Measurements from ENCODE around the gene SUN2. TPM values are rescaled to one million over a fixed set of nuclear protein-coding genes. Genes with fewer than 3 reads are reported as not detected.

SUN2 gene
- polyA plus RNA-seq, 3 donors, result 95.8 to 159 (median 97.8) TPM

DNA sequence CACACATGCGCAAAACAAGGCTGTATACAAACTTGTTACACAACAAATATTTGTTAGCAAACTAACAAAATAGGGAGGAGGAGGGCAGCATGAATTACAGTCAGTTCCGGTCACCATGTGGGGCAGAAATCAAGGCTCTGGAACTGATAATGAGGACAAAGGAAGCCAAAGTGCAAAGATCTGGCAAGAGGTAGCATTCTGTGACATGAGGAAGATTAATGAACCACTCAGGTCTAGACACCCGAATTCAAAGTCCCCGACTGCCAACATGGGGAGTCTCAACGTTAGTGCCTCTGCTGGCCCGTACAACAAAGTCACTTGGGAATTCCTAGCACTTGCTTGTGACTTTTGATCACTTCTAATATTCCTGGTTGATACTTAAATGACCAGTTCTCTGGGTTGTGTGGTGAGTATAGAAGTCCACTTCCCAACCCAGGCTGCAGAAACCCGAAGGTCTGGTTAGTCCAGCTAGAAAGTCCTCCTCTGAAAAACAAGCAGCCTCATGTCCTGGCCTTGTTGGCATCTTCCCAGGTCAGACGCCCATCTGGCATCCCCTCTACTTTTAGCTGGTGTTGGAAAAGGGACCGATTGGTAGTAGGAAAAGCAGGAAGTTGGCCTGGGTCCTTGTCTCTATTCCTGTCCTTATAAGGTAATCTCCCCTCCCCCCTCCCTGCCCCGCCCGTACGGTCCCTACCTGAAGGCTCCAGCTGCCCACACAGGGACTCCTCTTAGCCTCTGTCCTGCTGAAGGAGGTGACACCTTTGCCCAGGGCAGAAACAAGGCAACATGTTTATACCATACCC, 1.6 kb downstream of the SUN2 start:
- peak in 2 of 3 donors; percentile 38 to 42 for DNase-seq
- H3K9me3 Mint-ChIP-seq, result peaks cover 0 to 3% (median 0%) of the 10 kb centered on the region in 7 donors
- Histone ChIP-seq H4K20me1 (ENCODE audit: insufficient read depth, low read length) (peaks cover 34% of the 10 kb centered on the region), H3K4me2 (replicated peaks; ENCODE audit: extremely low read depth, low read length, poor library complexity, severe bottlenecking) (peak overlapping the region; percentile 99), H3K4me1 (ENCODE audit: control insufficient read depth in 1 of 2, insufficient read depth in 2 of 2, low read length in 2 of 2) (peaks cover 71 to 79% of the 10 kb centered on the region in 2 donors), H3K27ac (ENCODE audit: low read depth in 1 of 2, low read length in 2 of 2) (peak overlapping the region; percentile 99 to 100), H3K4me3 (replicated peaks in 1 of 3; ENCODE audit: low read depth in 2 of 3, low read length in 3 of 3) (peak overlapping the region; percentile 88 to 98 (median 92)), H2AFZ (ENCODE audit: insufficient read depth, low read depth, low read length, poor library complexity, severe bottlenecking) (no peak overlapping the region), H3K9me3 (replicated peaks in 1 of 2; ENCODE audit: control insufficient read depth in 1 of 2, insufficient read depth in 1 of 2, low read length in 2 of 2) (no peaks in the 10 kb centered on the region), H3K79me2 (ENCODE audit: insufficient read depth, low read length) (peaks cover 81% of the 10 kb centered on the region), H3K27me3 (ENCODE audit: control insufficient read depth in 2 of 2, insufficient read depth in 2 of 2, low read length in 2 of 2) (no peaks in the 10 kb centered on the region), H3K36me3 (replicated peaks in 1 of 2; ENCODE audit: control insufficient read depth in 1 of 2, insufficient read depth in 2 of 2, low read length in 2 of 2) (peaks cover 26 to 33% of the 10 kb centered on the region in 2 donors), H3K9ac (ENCODE audit: insufficient read depth, low read length, poor library complexity, severe bottlenecking) (peak overlapping the region; percentile 91)
- WGBS (ENCODE audit: insufficient coverage), result 27% methylated on average over 3 of the region's 12 CpGs
- peaks cover 31 to 48% of the 10 kb centered on the region in 2 donors for H3K36me3 Mint-ChIP-seq
- peak overlapping the region; percentile 98 to 100 (median 99) for H3K27ac Mint-ChIP-seq
- TF ChIP-seq, protein P1, sequence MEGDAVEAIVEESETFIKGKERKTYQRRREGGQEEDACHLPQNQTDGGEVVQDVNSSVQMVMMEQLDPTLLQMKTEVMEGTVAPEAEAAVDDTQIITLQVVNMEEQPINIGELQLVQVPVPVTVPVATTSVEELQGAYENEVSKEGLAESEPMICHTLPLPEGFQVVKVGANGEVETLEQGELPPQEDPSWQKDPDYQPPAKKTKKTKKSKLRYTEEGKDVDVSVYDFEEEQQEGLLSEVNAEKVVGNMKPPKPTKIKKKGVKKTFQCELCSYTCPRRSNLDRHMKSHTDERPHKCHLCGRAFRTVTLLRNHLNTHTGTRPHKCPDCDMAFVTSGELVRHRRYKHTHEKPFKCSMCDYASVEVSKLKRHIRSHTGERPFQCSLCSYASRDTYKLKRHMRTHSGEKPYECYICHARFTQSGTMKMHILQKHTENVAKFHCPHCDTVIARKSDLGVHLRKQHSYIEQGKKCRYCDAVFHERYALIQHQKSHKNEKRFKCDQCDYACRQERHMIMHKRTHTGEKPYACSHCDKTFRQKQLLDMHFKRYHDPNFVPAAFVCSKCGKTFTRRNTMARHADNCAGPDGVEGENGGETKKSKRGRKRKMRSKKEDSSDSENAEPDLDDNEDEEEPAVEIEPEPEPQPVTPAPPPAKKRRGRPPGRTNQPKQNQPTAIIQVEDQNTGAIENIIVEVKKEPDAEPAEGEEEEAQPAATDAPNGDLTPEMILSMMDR (IDR thresholded peaks at IDR 0.05), result no peak
- intact Hi-C loops (cut with micrococcal nuclease), result loop anchor here (5.0 to 10.0 kb wide), 3 partner anchors 47 to 771 kb away; partner anchors contain the start of genes ATF4 (in 1 of the 2) and GTPBP1 (in 1 of the 2)
- H3K4me3 Mint-ChIP-seq, result peak overlapping the region; percentile 93 to 97
- peaks cover 71% of the 10 kb centered on the region for H3K4me1 Mint-ChIP-seq
- H3K27me3 Mint-ChIP-seq (ENCODE audit: low read depth in 3 of 3), result peaks cover 0 to 3% (median 0%) of the 10 kb centered on the region in 3 donors

DNA sequence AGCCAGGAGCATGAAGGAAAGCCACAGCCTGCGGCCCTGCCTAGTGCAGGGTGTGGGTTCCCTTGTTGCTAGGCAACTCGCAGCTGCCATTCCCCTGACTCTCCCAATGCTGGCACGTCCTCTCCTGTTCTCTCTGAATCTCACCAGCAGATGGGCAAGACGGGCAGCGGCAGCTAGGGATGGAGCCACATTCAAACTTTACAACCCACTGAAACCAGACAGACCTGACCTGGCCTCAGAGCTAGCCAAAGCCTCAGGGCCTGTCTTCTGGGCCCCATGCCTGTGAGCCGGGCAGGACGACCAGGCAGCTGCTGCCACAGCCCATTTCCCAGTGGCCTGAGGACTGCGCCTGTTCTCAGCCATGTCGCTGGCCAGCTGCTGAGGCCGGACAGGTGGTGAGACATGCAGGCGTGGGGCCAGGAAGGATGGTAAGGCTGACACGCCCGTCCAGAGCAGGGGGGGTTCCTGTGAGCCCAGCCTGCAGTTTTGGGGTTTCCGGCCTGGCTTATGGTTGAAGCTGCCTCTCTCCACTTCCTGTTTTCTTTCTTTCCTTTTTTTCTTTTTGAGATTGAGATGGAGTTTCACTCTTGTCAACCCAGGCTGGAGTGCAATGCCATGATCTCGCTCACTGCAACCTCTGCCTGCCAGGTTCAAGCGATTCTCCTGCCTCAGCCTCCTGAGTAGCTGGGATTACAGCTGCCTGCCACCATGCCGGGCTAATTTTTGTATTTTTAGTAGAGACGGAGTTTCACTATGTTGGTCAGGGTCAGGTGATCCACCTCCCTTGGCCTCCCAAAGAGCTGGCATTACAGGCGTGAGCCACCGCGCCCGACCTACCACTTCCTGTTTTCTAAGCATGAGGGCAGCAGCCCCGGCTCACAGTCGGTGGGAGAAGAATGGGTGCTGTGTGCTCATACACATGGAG, 4.1 kb downstream of the SUN2 start:
- H3K4me2 ChIP-seq (replicated peaks; ENCODE audit: extremely low read depth, low read length, poor library complexity, severe bottlenecking), result peak overlapping the region; percentile 99
- WGBS (ENCODE audit: insufficient coverage), result 1% methylated on average over 12 of the region's 24 CpGs
- Mint-ChIP-seq H3K4me1 (peaks cover 49% of the 10 kb centered on the region), H3K27me3 (ENCODE audit: low read depth in 3 of 3) (peaks cover 0 to 3% (median 0%) of the 10 kb centered on the region in 3 donors), H3K4me3 (peak overlapping the region; percentile 73 to 85), H3K9me3 (peaks cover 0 to 3% (median 0%) of the 10 kb centered on the region in 7 donors), H3K36me3 (peaks cover 52 to 70% of the 10 kb centered on the region in 2 donors), H3K27ac (peak overlapping the region; percentile 96 to 100 (median 98))
- H3K79me2 ChIP-seq (ENCODE audit: insufficient read depth, low read length), result peaks cover 80% of the 10 kb centered on the region
- peaks cover 57% of the 10 kb centered on the region for H4K20me1 ChIP-seq (ENCODE audit: insufficient read depth, low read length)
- H3K36me3 ChIP-seq (replicated peaks in 1 of 2; ENCODE audit: control insufficient read depth in 1 of 2, insufficient read depth in 2 of 2, low read length in 2 of 2), result peaks cover 48 to 58% of the 10 kb centered on the region in 2 donors
- H3K4me3 ChIP-seq (replicated peaks in 1 of 3; ENCODE audit: low read depth in 2 of 3, low read length in 3 of 3), result peak overlapping the region in 2 of 3 experiments; percentile 13 to 98
- no peak overlapping the region for H2AFZ ChIP-seq (ENCODE audit: insufficient read depth, low read depth, low read length, poor library complexity, severe bottlenecking)
- intact Hi-C loops (cut with micrococcal nuclease), result loop anchor here (5.0 to 10.0 kb wide), 3 partner anchors 44 to 773 kb away; partner anchors contain the start of genes ATF4 (in 1 of the 2) and GTPBP1 (in 1 of the 2)
- peak overlapping the region; percentile 55 for H3K9ac ChIP-seq (ENCODE audit: insufficient read depth, low read length, poor library complexity, severe bottlenecking)
- no peaks in the 10 kb centered on the region for H3K27me3 ChIP-seq (ENCODE audit: control insufficient read depth in 2 of 2, insufficient read depth in 2 of 2, low read length in 2 of 2)
- peak; percentile 80 to 92 (median 85) for DNase-seq
- peaks cover 53 to 58% of the 10 kb centered on the region in 2 donors for H3K4me1 ChIP-seq (ENCODE audit: control insufficient read depth in 1 of 2, insufficient read depth in 2 of 2, low read length in 2 of 2)
- no peaks in the 10 kb centered on the region for H3K9me3 ChIP-seq (replicated peaks in 1 of 2; ENCODE audit: control insufficient read depth in 1 of 2, insufficient read depth in 1 of 2, low read length in 2 of 2)
- H3K27ac ChIP-seq (ENCODE audit: low read depth in 1 of 2, low read length in 2 of 2), result peak overlapping the region; percentile 89 to 99
- TF ChIP-seq, protein P1 (IDR thresholded peaks at IDR 0.05), result no peak
